Esophagus muscularis mucosa (tissue), 4 donors: ENCODE data around the gene C1orf167. TPM values are rescaled to one million over a fixed set of nuclear protein-coding genes. Genes with fewer than 3 reads are reported as not detected.

Source experiments
- DNase-seq: peaks from one replicate; pipeline ENCODE4 v3.0.0-alpha.2; 2017; ENCODE audit errors: extremely low spot score
- H3K27ac ChIP-seq, 4 donors: fragments of 200-600 bp; sonication (generic); replicated peaks in 1 of 4; 1 replicate in 3 of 4; 2 replicates in 1 of 4; pipeline ENCODE4 v1.5.1; 2016 to 2019; ENCODE audit warnings: mild to moderate bottlenecking in 1 of 4
- H3K27me3 ChIP-seq, 4 donors: fragments of 200-600 bp; sonication (generic); one replicate each; pipeline versions ENCODE4 v1.5.1 to v1.6.0; 2016 to 2019
- H3K36me3 ChIP-seq, 4 donors: fragments of 200-600 bp; sonication (generic); one replicate each; pipeline ENCODE4 v1.5.1; 2016 to 2019
- H3K4me1 ChIP-seq, 4 donors: fragments of 200-600 bp; sonication (generic); one replicate each; pipeline ENCODE4 v1.5.1; 2016 to 2019
- H3K4me3 ChIP-seq, 4 donors: fragments of 200-600 bp; sonication (generic); 1 replicate in 2 of 4; 2 replicates in 2 of 4; pipeline ENCODE4 v1.5.1; 2016 to 2019; ENCODE audit warnings: mild to moderate bottlenecking in 4 of 4, moderate library complexity in 1 of 4
- H3K9me3 ChIP-seq, 4 donors: fragments of 200-600 bp; sonication (generic); 1 replicate in 3 of 4; 2 replicates in 1 of 4; pipeline ENCODE4 v1.5.1; 2016 to 2019
- CTCF ChIP-seq, 3 experiments: fragments of 200-600 bp in 2 of 3; fragments of 450-650 bp in 1 of 3; sonication (generic) in 2 of 3; IDR thresholded peaks; one replicate each; pipeline ENCODE4 v1.5.1; 2017 to 2019; ENCODE audit warnings: antibody characterized with exemption in 3 of 3, mild to moderate bottlenecking in 2 of 3, moderate library complexity in 1 of 3
- EP300 ChIP-seq: sonication (generic); formaldehyde crosslinking; IDR thresholded peaks from one replicate; pipeline ENCODE4 v1.6.1; 2017; ENCODE audit warnings: antibody characterized with exemption
- POLR2A ChIP-seq: fragments of 450-650 bp; IDR thresholded peaks from one replicate; pipeline ENCODE4 v1.6.1; 2017; ENCODE audit warnings: antibody characterized with exemption, moderate library complexity, mild to moderate bottlenecking, low read depth
- POLR2AphosphoS5 ChIP-seq, 2 donors: sonication (generic); formaldehyde crosslinking; IDR thresholded peaks; one replicate each; pipeline ENCODE4 v1.6.1; 2017; ENCODE audit warnings: antibody characterized with exemption in 2 of 2
- WGBS: methylation state at CpG from one replicate; pipeline ENCODE4 v1.1.5; 2018; 5-methylcytosine and 5-hydroxymethylcytosine counted together
- intact Hi-C: fragments of 100-400 bp; cut with DNase I; formaldehyde crosslinking; loops from one replicate; pipeline ENCODE4 v1.15.1; 2023
- total RNA-seq, 4 donors: library from RNA; depleted of rRNA; stranded (reverse); fragments of >200 nt; gene quantifications; one replicate each; pipeline versions ENCODE4 v1.1.0 to v1.2.1, GENCODE V29; 2016

Gene C1orf167
- total RNA-seq, 4 donors from 2014 or later = 2.3 to 4.3 TPM; not detected in 2

- 3% methylated on average over 17 of the region's 17 CpGs for WGBS
- peaks cover 46 to 85% (median 75%) of the 10 kb centered on the region in 4 donors for H3K4me1 ChIP-seq
These were observed 42.9 kb downstream of the C1orf167 start for GRCh38 chr1:11804666-11805421.

GRCh38 chr1:11805422-11806306 lies 43.7 kb downstream of the C1orf167 start, which contains the start of the genes CLCN6 and MTHFR:
Gene CLCN6, plus strand, starts transcription at chr1:11806191. Its CDS starts 72 bp downstream, at chr1:11806263.
Gene MTHFR, minus strand, starts transcription at chr1:11805964. Its CDS starts 2,848 bp downstream, at chr1:11803116.
- WGBS = 0% methylated on average over 13 of the region's 72 CpGs
- H3K36me3 ChIP-seq = peaks cover 13 to 38% (median 16%) of the 10 kb centered on the region in 4 donors
- peak; percentile 100 for DNase-seq
- no peaks in the 10 kb centered on the region for H3K27me3 ChIP-seq
- intact Hi-C loops = loop anchor here (5.0 kb wide), 1 partner anchor 148 kb away; no protein-coding TSS in a partner anchor
- TF ChIP-seq POLR2A (peak; percentile 85), EP300 (peak; percentile 14), POLR2AphosphoS5 (IDR thresholded peaks at IDR 0.05) (peak; percentile 98 to 99), CTCF (IDR thresholded peaks at IDR 0.05) (peak in 2 of 3 experiments; percentile 2 to 8)
- peaks cover 42 to 78% (median 75%) of the 10 kb centered on the region in 4 donors for H3K4me1 ChIP-seq
- no peaks in the 10 kb centered on the region for H3K9me3 ChIP-seq
- H3K4me3 ChIP-seq = peak within 1 kb of the TSS; percentile 66 to 90 (median 74)
- H3K27ac ChIP-seq = peak within 1 kb of the TSS; percentile 95 to 99 (median 98)

More at GRCh38 chr1:11804666-11805421, 42.9 kb downstream of the C1orf167 start:
- Histone ChIP-seq H3K4me3 (peak overlapping the region; percentile 66 to 90 (median 74)), H3K27me3 (no peaks in the 10 kb centered on the region), H3K27ac (peak overlapping the region; percentile 95 to 99 (median 98)), H3K9me3 (no peaks in the 10 kb centered on the region), H3K36me3 (peaks cover 15 to 38% (median 17%) of the 10 kb centered on the region in 4 donors)
- no peak for DNase-seq
- intact Hi-C loops = loop anchor here (5.0 kb wide), 1 partner anchor 148 kb away; no protein-coding TSS in a partner anchor
- TF ChIP-seq POLR2AphosphoS5 (IDR thresholded peaks at IDR 0.05) (no peak), POLR2A (peak; percentile 34)

- Histone ChIP-seq H3K4me1 (peaks cover 35 to 71% (median 69%) of the 10 kb centered on the region in 4 donors), H3K4me3 (peak overlapping the region; percentile 66 to 90 (median 74)), H3K27ac (peak overlapping the region; percentile 95 to 99 (median 98)), H3K27me3 (no peaks in the 10 kb centered on the region), H3K9me3 (no peaks in the 10 kb centered on the region), H3K36me3 (peaks cover 8 to 38% (median 15%) of the 10 kb centered on the region in 4 donors)
- WGBS = 2% methylated on average over 4 of the region's 20 CpGs
- intact Hi-C loops = loop anchor here (5.0 kb wide), 1 partner anchor 149 kb away; no protein-coding TSS in a partner anchor
- TF ChIP-seq EP300 (no peak), POLR2AphosphoS5 (IDR thresholded peaks at IDR 0.05) (peak in 1 of 2 donors; percentile 50), CTCF (IDR thresholded peaks at IDR 0.05) (no peak), POLR2A (peak; percentile 28)
- no peak for DNase-seq
These were observed 44.4 kb downstream of the C1orf167 start for GRCh38 chr1:11806307-11806936.

- Histone ChIP-seq H3K4me3 (peak overlapping the region; percentile 66 to 90 (median 74)), H3K36me3 (peaks cover 8 to 44% (median 22%) of the 10 kb centered on the region in 4 donors), H3K9me3 (no peaks in the 10 kb centered on the region), H3K27ac (peak overlapping the region; percentile 95 to 99 (median 98)), H3K4me1 (peaks cover 29 to 64% (median 62%) of the 10 kb centered on the region in 4 donors), H3K27me3 (no peaks in the 10 kb centered on the region)
- DNase-seq = no peak
- intact Hi-C loops = loop anchor here (5.0 kb wide), 1 partner anchor 150 kb away; no protein-coding TSS in a partner anchor
- TF ChIP-seq CTCF (IDR thresholded peaks at IDR 0.05) (no peak), POLR2AphosphoS5 (IDR thresholded peaks at IDR 0.05) (no peak), EP300 (no peak), POLR2A (no peak)
- 50% methylated on average over 2 of the region's 2 CpGs for WGBS
These were observed 45.1 kb downstream of the C1orf167 start for GRCh38 chr1:11807133-11807532.
